MM.1S (cell line): Measurements from ENCODE around the gene RIN2.

Source experiments
- DNase-seq: peaks from one replicate; pipeline ENCODE4 v3.0.0-alpha.2; 2015
- H2AFZ ChIP-seq: fragments of 300-600 bp; sonication (generic); 2 replicates; pipeline ENCODE4 v1.6.0; 2016; ENCODE audit warnings: antibody characterized with exemption, low read length
- H3F3A ChIP-seq: fragments of 300-600 bp; sonication (generic); 2 replicates; pipeline ENCODE4 v1.6.1; 2016; ENCODE audit warnings: mild to moderate bottlenecking, antibody characterized with exemption, low read length, moderate library complexity, mixed read lengths; ENCODE audit not compliant: insufficient read depth
- H3K27ac ChIP-seq: fragments of 300-600 bp; sonication (generic); 2 replicates; pipeline ENCODE4 v1.5.1; 2016; ENCODE audit warnings: mild to moderate bottlenecking, low read length
- H3K27me3 ChIP-seq: fragments of 300-600 bp; sonication (generic); replicated peaks from 2 replicates; pipeline ENCODE4 v1.6.0; 2016; ENCODE audit warnings: low read length; ENCODE audit not compliant: insufficient read depth
- H3K36me3 ChIP-seq: fragments of 300-600 bp; sonication (generic); replicated peaks from 2 replicates; pipeline ENCODE4 v1.6.1; 2016; ENCODE audit warnings: mild to moderate bottlenecking, low read length, mixed read lengths; ENCODE audit not compliant: insufficient read depth
- H3K4me1 ChIP-seq: fragments of 300-600 bp; sonication (generic); 2 replicates; pipeline ENCODE4 v1.6.1; 2016; ENCODE audit warnings: low read length, mixed read lengths
- H3K4me2 ChIP-seq: fragments of 300-600 bp; sonication (generic); 2 replicates; pipeline ENCODE4 v1.6.0; 2016; ENCODE audit warnings: low read depth, low read length
- H3K4me3 ChIP-seq: fragments of 300-600 bp; sonication (generic); 2 replicates; pipeline ENCODE4 v1.5.1; 2016; ENCODE audit warnings: low read length, mixed read lengths
- H3K79me2 ChIP-seq: fragments of 300-600 bp; sonication (generic); 2 replicates; pipeline ENCODE4 v1.6.1; 2016; ENCODE audit warnings: mixed run types, low read length, mixed read lengths
- H3K9ac ChIP-seq: fragments of 300-600 bp; sonication (generic); 2 replicates; pipeline ENCODE4 v1.6.1; 2016; ENCODE audit warnings: low read length, mixed read lengths
- H3K9me2 ChIP-seq: fragments of 300-600 bp; sonication (generic); replicated peaks from 2 replicates; pipeline ENCODE4 v1.6.1; 2016; ENCODE audit warnings: mild to moderate bottlenecking, low read length, mixed read lengths; ENCODE audit not compliant: insufficient read depth
- H3K9me3 ChIP-seq: fragments of 300-600 bp; sonication (generic); replicated peaks from 2 replicates; pipeline ENCODE4 v1.6.1; 2016; ENCODE audit warnings: mild to moderate bottlenecking, low read length, mixed read lengths; ENCODE audit not compliant: insufficient read depth
- H4K20me1 ChIP-seq: fragments of 300-600 bp; sonication (generic); 2 replicates; pipeline ENCODE4 v1.6.1; 2016; ENCODE audit warnings: mild to moderate bottlenecking, low read length, moderate library complexity, mixed read lengths; ENCODE audit not compliant: insufficient read depth
- CTCF ChIP-seq: fragments of 300-600 bp; sonication (generic); IDR thresholded peaks from 2 replicates; pipeline ENCODE4 v1.5.1; 2016; ENCODE audit warnings: antibody characterized with exemption, low read length, mixed read lengths
- EZH2 ChIP-seq: fragments of 300-600 bp; sonication (generic); optimal IDR thresholded peaks from 2 replicates; pipeline ENCODE3; 2017; ENCODE audit warnings: low read depth, mild to moderate bottlenecking, antibody characterized with exemption, low read length, mixed read lengths
- EZH2phosphoT487 ChIP-seq: fragments of 300-600 bp; sonication (generic); IDR thresholded peaks from 2 replicates; pipeline ENCODE4 v1.6.1; 2018; ENCODE audit warnings: antibody characterized with exemption, low read length

The RIN2 gene

GRCh38 chr20:19730706-19731105 is 27.4 kb upstream of the RIN2 start:
- Histone ChIP-seq H3K4me3 (no peak overlapping the region), H3K9me2 (no peaks in the 10 kb centered on the region), H3F3A (no peaks in the 10 kb centered on the region), H3K79me2 (no peaks in the 10 kb centered on the region), H4K20me1 (no peaks in the 10 kb centered on the region), H3K9ac (no peak overlapping the region), H3K4me2 (no peak overlapping the region), H3K36me3 (no peaks in the 10 kb centered on the region), H3K9me3 (no peaks in the 10 kb centered on the region), H2AFZ (no peak overlapping the region), H3K27ac (no peak overlapping the region), H3K4me1 (no peaks in the 10 kb centered on the region), H3K27me3 (no peaks in the 10 kb centered on the region)
- DNase-seq, result no peak
- TF ChIP-seq EZH2 (no peak), CTCF (no peak), EZH2phosphoT487 (no peak)

GRCh38 chr20:19734811-19735210 is 23.2 kb upstream of the RIN2 start:
- no peaks in the 10 kb centered on the region for H4K20me1 ChIP-seq
- no peaks in the 10 kb centered on the region for H3K4me1 ChIP-seq
- H3K4me3 ChIP-seq, result no peak overlapping the region
- no peaks in the 10 kb centered on the region for H3F3A ChIP-seq
- H3K9me2 ChIP-seq, result no peaks in the 10 kb centered on the region
- H3K36me3 ChIP-seq, result no peaks in the 10 kb centered on the region
- H3K79me2 ChIP-seq, result no peaks in the 10 kb centered on the region
- H3K27ac ChIP-seq, result no peak overlapping the region
- H3K9ac ChIP-seq, result no peak overlapping the region
- H3K9me3 ChIP-seq, result no peaks in the 10 kb centered on the region
- DNase-seq, result no peak
- no peaks in the 10 kb centered on the region for H3K27me3 ChIP-seq
- no peak overlapping the region for H2AFZ ChIP-seq
- H3K4me2 ChIP-seq, result no peak overlapping the region
- TF ChIP-seq CTCF, result no peak
- TF ChIP-seq EZH2, result no peak
- TF ChIP-seq EZH2phosphoT487, result no peak

GRCh38 chr20:19735446-19735845 is 22.6 kb upstream of the RIN2 start:
- H3K4me3 ChIP-seq, result no peak overlapping the region
- H3K4me2 ChIP-seq, result no peak overlapping the region

More at GRCh38 chr20:19735446-19735845, 22.6 kb upstream of the RIN2 start:
- no peaks in the 10 kb centered on the region for H3K36me3 ChIP-seq
- no peaks in the 10 kb centered on the region for H4K20me1 ChIP-seq
- H3K9me2 ChIP-seq, result no peaks in the 10 kb centered on the region
- H3K9ac ChIP-seq, result no peak overlapping the region
- no peaks in the 10 kb centered on the region for H3K79me2 ChIP-seq
- TF ChIP-seq EZH2phosphoT487 (no peak), EZH2 (no peak), CTCF (no peak)
- H3K27me3 ChIP-seq, result no peaks in the 10 kb centered on the region
- no peaks in the 10 kb centered on the region for H3K9me3 ChIP-seq
- H3K4me1 ChIP-seq, result no peaks in the 10 kb centered on the region
- DNase-seq, result no peak
- H3F3A ChIP-seq, result no peaks in the 10 kb centered on the region
- H2AFZ ChIP-seq, result no peak overlapping the region
- no peak overlapping the region for H3K27ac ChIP-seq
